GM12875 (cell line): ENCODE results near the gene LIN7B.
"Not testable (repeated sequence)": the region's sequence is repeated elsewhere in the genome, so short reads cannot be mapped to it uniquely, and the experiment has no call there.

Source experiments
- H3K4me3 ChIP-seq: one replicate; pipeline ENCODE4 v1.5.1; 2011; ENCODE audit warnings: low read depth, low read length, control low read depth
- TF ChIP-seq, protein P1 (sequence below): IDR thresholded peaks from 2 replicates; pipeline ENCODE4 v1.5.1; 2011; ENCODE audit warnings: low read depth, mild to moderate bottlenecking, control low read depth, inconsistent platforms, low read length, moderate library complexity, borderline replicate concordance; ENCODE audit not compliant: insufficient read depth

Gene LIN7B

DNA sequence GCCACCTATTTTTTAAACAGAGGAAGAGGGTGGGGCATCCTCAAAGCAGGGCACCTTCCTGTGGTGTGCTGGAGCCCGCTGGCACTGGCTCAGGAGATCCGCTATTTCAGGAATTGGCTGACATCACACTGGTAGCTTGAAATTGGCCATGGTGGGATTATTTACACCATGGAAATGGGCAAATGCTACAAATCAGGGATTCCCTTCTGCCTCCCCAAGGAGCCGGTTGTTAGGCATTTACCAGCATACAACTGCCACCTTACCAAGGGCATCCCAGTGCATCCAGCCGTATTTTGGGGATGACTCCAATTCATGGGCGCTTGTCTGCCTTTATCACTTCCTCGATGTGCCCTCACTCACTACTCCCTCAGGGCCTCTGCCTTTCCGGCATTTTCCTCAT is 26.8 kb downstream of the LIN7B start:
- H3K4me3 ChIP-seq: no peak overlapping the region
- TF ChIP-seq, protein P1, sequence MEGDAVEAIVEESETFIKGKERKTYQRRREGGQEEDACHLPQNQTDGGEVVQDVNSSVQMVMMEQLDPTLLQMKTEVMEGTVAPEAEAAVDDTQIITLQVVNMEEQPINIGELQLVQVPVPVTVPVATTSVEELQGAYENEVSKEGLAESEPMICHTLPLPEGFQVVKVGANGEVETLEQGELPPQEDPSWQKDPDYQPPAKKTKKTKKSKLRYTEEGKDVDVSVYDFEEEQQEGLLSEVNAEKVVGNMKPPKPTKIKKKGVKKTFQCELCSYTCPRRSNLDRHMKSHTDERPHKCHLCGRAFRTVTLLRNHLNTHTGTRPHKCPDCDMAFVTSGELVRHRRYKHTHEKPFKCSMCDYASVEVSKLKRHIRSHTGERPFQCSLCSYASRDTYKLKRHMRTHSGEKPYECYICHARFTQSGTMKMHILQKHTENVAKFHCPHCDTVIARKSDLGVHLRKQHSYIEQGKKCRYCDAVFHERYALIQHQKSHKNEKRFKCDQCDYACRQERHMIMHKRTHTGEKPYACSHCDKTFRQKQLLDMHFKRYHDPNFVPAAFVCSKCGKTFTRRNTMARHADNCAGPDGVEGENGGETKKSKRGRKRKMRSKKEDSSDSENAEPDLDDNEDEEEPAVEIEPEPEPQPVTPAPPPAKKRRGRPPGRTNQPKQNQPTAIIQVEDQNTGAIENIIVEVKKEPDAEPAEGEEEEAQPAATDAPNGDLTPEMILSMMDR: no peak

- TF ChIP-seq, protein P1: no peak
- no peak overlapping the region for H3K4me3 ChIP-seq
Measured at GRCh38 chr19:49141352-49141751, 27.2 kb downstream of the LIN7B start.

GRCh38 chr19:49142866-49143335 is 28.7 kb downstream of the LIN7B start:
- TF ChIP-seq, protein P1: no peak
- H3K4me3 ChIP-seq: no peak overlapping the region

DNA sequence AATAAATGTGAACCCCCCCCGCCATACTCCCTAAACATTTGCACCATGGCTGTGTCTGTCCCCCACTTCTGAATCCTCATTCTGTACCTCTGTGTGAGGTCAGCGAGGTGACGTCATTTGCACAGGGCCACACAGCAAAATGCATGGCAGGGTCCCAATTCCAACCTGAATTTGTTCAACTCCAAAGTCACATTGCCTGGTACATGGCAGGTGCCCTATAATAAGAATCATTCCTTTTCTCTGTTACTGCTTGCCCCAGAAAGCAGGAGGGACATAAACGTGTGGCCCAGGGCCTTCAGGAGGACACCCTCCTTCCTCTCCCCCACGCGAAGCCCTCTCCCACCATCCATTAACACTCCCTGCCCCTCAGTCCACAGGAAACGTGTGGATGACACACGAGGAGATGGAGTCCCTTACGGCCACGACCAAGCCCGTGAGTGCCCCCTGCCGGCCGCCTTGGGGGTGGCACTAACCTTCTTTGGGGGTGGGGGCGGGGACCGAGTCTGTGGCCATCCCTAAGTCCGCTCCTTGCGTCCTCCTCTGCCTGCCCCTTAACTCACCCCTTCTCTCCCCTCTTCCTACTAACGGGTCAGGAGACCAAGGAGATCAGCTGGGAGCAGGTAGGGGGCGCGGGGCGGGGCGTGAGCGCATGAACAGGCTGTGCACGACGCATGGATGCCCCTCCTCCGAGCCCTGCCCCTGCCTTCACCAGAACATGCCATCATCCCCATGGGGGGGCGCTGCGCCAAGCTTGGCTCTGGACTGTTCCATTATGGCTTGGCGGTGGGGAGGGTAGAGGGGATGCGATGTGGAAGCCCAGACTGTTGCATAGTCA is 31.6 kb downstream of the LIN7B start:
- no peak overlapping the region for H3K4me3 ChIP-seq
- TF ChIP-seq, protein P1: peak; percentile 93

DNA sequence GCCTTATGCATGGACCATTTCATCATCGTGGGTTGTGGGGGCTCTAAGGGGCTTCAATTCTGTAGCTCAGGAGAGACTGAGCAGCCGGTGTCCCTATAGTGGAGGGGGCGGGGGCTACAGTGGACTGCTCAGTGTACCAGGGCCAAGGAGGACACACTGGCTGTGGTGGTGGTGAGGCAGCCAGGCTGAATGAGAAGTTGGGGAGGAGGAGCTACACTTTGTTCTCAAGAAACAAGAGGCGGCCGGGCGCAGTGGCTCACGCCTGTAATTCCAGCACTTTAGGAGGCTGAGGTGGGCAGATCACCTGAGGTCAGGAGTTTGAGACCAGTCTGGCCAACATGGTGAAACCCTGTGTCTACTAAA is 32.2 kb downstream of the LIN7B start:
- H3K4me3 ChIP-seq: not testable (repeated sequence)

GRCh38 chr19:49148044-49148682 is 34.0 kb downstream of the LIN7B start:
- no peak overlapping the region for H3K4me3 ChIP-seq
- TF ChIP-seq, protein P1: no peak

DNA sequence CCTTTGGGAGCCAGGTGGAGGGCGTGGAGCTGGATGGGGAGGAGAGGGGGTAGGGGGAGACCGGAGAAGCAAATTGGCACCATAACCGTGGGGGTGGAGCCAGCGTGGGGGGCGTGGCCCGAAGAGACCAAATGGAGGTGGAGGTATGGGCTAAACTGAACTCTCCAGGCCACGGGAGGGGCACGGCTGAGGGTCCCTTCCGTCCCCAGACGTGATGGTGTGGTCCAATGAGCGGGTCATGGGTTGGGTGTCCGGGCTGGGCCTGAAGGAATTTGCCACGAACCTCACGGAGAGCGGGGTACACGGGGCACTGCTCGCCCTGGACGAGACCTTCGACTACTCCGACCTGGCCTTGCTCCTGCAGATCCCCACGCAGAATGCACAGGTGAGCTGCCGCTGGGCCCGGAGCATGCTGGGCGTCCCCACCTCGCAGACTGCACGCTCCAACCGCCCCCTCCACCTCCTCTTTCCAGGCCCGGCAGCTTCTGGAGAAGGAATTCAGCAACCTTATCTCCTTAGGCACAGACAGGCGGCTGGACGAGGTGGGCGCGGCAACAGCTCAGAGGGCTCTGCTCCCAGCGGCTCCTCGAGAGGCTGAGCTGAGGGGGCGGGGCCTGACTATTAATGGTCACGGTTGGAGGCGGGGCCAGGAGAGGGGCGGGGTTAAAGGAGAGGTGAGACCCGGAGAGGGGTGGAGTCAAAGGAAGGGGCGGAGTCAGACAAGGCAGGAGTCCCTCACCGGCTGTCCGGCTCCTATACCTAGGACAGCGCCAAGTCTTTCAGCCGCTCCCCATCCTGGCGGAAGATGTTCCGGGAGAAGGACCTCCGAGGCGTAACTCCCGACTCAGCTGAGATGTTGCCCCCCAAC is 34.8 kb downstream of the LIN7B start:
- TF ChIP-seq, protein P1: no peak

More for the DNA sequence above, 34.8 kb downstream of the LIN7B start:
- H3K4me3 ChIP-seq: no peak overlapping the region
